Retina (tissue), 1 donor: ENCODE data around the gene KIF18A.
"Not testable (repeated sequence)": the region's sequence is repeated elsewhere in the genome, so short reads cannot be mapped to it uniquely, and the experiment has no call there.

ENCODE experiments used
- DNase-seq: peaks from one replicate; pipeline ENCODE4 v3.0.0-alpha.2; 2016

KIF18A gene

GRCh38 chr11:28107750-28108618 lies at the start of gene KIF18A, which contains the start of gene METTL15:
Gene KIF18A, minus strand, starts transcription at chr11:28108156. Its CDS starts 10,209 bp downstream, at chr11:28097947.
Gene METTL15, plus strand, starts transcription at chr11:28108388. Its CDS starts 4,947 bp downstream, at chr11:28113335.
- peak; percentile 99 for DNase-seq

GRCh38 chr11:28153586-28153985 lies 45.6 kb upstream of the KIF18A start:
- no peak for DNase-seq

- DNase-seq: no peak
Observed at GRCh38 chr11:28152743-28153142, 44.8 kb upstream of the KIF18A start.

GRCh38 chr11:28146123-28146751 lies 38.3 kb upstream of the KIF18A start:
- DNase-seq: peak; percentile 22

GRCh38 chr11:28144808-28145207 lies 36.9 kb upstream of the KIF18A start:
- DNase-seq: peak; percentile 7

GRCh38 chr11:28142724-28143123 lies 34.8 kb upstream of the KIF18A start:
- DNase-seq: no peak

- DNase-seq: no peak
Observed at GRCh38 chr11:28140689-28141455, 32.9 kb upstream of the KIF18A start.

- no peak for DNase-seq
Observed at GRCh38 chr11:28139841-28140415, 32.0 kb upstream of the KIF18A start.

- no peak for DNase-seq
Observed at GRCh38 chr11:28137832-28138231, 29.9 kb upstream of the KIF18A start.

- no peak for DNase-seq
Observed at GRCh38 chr11:28137366-28137765, 29.4 kb upstream of the KIF18A start.

- DNase-seq: not testable (repeated sequence)
Observed at GRCh38 chr11:28136157-28136556, 28.2 kb upstream of the KIF18A start.

GRCh38 chr11:28133146-28133545 lies 25.2 kb upstream of the KIF18A start:
- no peak for DNase-seq

GRCh38 chr11:28132548-28132947 lies 24.6 kb upstream of the KIF18A start:
- DNase-seq: no peak

- DNase-seq: no peak
Observed at GRCh38 chr11:28123151-28123581, 15.2 kb upstream of the KIF18A start.

GRCh38 chr11:28117712-28118111 lies 9.8 kb upstream of the KIF18A start:
- DNase-seq: no peak

- DNase-seq: no peak
Observed at GRCh38 chr11:28114731-28115130, 6.8 kb upstream of the KIF18A start.

- no peak for DNase-seq
Observed at GRCh38 chr11:28114116-28114515, 6.2 kb upstream of the KIF18A start.

- DNase-seq: no peak
Observed at GRCh38 chr11:28110821-28111200, 2.9 kb upstream of the KIF18A start.

- peak; percentile 69 for DNase-seq
Observed at GRCh38 chr11:28110108-28110820, 2.3 kb upstream of the KIF18A start.

- no peak for DNase-seq
Observed at GRCh38 chr11:28108958-28109357, 1.0 kb upstream of the KIF18A start.

- no peak for DNase-seq
Observed at GRCh38 chr11:28107191-28107749, 686 bp downstream of the KIF18A start.
